Choroid plexus epithelial cell (primary cell): ENCODE results near the gene CD7.
A peak's percentile ranks its signal among the peaks of the same experiment; 100 is the strongest.

Source experiments
- DNase-seq: peaks from one replicate; pipeline ENCODE4 v3.0.0-alpha.2; 2010; ENCODE audit warnings: low read depth
- H3K4me3 ChIP-seq: 2 replicates; pipeline ENCODE4 v1.5.1; 2011; ENCODE audit warnings: low read depth, mild to moderate bottlenecking, control low read depth, low read length, moderate library complexity
- CTCF ChIP-seq: conservative IDR thresholded peaks from 2 replicates; pipeline ENCODE4 v1.5.1; 2011; ENCODE audit warnings: low read depth, mild to moderate bottlenecking, control low read depth, inconsistent platforms, low read length, moderate library complexity

Gene CD7

DNA sequence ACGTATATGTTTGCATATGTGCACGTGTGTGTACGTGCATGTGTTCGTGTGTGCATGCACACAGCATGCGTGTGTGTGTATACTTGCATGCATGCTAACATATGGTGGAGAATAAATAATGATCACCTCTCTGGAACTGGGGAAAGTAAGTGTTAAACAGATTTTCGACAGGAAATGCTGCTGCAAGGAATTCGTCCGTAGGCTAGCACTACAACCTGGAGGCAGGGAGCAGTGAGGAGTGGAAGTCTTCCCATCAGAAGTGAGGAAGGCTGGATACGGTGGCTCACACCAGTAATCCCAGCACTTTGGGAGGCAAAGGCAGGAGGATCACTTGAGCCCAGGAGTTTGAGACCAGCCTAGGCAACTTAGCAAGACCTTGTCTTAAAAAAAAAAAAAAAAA is 39.1 kb downstream of the CD7 start:
- no peak overlapping the region for H3K4me3 ChIP-seq
- TF ChIP-seq CTCF, result no peak
- DNase-seq, result no peak

GRCh38 chr17:82277851-82278250 is 39.6 kb downstream of the CD7 start:
- DNase-seq, result no peak
- TF ChIP-seq CTCF, result no peak
- no peak overlapping the region for H3K4me3 ChIP-seq

GRCh38 chr17:82276938-82277337 is 40.5 kb downstream of the CD7 start:
- no peak for DNase-seq
- TF ChIP-seq CTCF, result no peak
- no peak overlapping the region for H3K4me3 ChIP-seq

DNA sequence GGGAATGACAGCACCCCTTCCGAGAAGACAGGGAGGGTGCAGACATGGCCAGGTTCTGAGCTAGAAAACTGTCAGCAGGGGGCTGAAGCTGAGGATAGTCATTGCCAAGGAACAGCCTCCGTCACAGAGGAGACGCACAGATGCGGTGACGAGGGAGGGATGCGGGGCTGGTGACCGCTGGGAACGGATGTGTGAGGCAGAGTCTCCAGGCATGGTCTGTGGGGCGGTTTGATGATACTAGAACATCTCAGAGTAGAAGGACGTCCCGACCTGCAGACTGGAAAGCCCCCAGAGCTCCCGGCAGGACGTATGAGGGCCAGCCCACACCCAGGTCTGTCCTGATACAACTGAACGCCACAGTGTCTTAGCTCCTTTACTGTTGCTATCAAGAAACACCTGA is 42.1 kb downstream of the CD7 start:
- DNase-seq, result no peak
- H3K4me3 ChIP-seq, result no peak overlapping the region
- TF ChIP-seq CTCF, result no peak

- DNase-seq, result peak; percentile 29
- H3K4me3 ChIP-seq, result peak overlapping the region; percentile 86
- no peak for TF ChIP-seq CTCF
These were observed 43.0 kb downstream of the CD7 start for GRCh38 chr17:82274134-82275020.

DNA sequence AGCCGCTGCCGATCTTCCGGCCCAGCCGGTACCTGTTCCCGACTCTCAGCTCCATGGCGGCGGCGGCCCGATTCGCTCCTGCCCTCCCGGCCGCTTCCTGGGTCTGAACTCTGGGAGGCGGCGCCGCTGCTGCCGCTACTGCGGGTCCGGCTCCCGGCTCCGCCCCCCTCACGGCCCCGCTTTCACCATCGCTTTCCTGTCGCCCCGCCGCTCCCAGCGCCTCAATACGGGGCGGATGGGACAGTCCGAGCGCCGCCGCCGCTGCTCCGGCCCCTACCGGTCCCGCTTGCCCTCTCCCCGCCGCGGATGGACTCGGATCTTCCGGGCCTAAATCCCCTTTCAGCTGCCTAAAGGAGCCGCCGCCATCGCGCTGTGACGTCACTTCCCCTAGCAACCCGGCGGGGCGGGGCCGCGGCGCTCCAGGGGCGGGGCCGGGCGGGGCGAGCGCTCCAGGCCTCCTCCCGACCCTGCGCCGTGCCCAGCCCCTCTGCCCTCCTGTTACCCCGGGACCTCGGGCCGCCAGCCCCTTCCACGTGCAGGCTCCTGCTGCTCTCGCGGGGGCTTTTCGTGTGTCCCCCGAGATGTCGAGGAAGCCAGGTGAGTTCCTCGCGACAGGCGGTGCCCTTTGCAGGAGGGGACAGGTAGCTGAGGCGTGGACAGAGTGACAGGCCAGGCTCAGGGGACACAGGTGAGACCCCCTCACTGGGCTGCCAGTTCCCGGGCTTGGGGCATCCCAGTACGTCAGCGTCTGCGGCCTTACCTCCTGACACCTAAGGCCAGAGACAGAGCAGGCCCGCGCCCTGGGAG is 43.9 kb downstream of the CD7 start, which contains the start of gene CSNK1D:
CSNK1D (minus strand) TSS at position 374 of the 807 bp plus-strand sequence; CDS start at position 55, 319 bp downstream.
- TF ChIP-seq CTCF, result no peak
- peak; percentile 82 for DNase-seq
- peak within 1 kb of the TSS; percentile 86 for H3K4me3 ChIP-seq
